GM12864 (cell line): Measurements from ENCODE around the gene ZPBP2.
"Not testable (repeated sequence)": the region's sequence is repeated elsewhere in the genome, so short reads cannot be mapped to it uniquely, and the experiment has no call there.

Experiments
- DNase-seq: peaks from one replicate; pipeline ENCODE4 v3.0.0-alpha.2; 2011; ENCODE audit warnings: low read depth
- H3K4me3 ChIP-seq: 2 replicates; pipeline ENCODE4 v1.5.1; 2011; ENCODE audit warnings: mild to moderate bottlenecking, low read depth, low read length, control low read depth
- TF ChIP-seq, protein P1 (sequence below): IDR thresholded peaks from 2 replicates; pipeline ENCODE4 v1.5.1; 2011; ENCODE audit warnings: low read depth, mild to moderate bottlenecking, moderate library complexity, low read length, control low read depth, inconsistent platforms; ENCODE audit errors: missing control alignments

Gene ZPBP2

DNA sequence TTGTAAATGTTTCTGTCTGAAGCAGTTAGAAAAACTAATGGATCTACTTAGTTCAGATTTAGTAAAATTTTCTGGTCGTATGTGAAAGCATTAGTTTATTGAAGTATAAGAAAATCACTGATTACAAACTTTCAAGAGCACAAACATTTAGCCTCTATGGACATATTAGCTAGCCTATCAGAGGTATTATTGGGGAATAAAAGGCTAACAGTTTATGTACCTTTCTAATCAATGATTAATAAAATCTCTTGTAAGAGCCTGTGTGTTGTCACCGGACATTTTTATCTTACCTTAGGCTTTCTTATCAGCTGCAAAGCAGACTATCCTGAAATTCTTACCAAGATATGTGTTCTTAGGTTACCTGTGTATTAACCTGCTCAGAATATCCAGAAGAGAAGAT, 21.2 kb downstream of the ZPBP2 start:
- no peak overlapping the region for H3K4me3 ChIP-seq
- no peak for DNase-seq
- TF ChIP-seq, protein P1, sequence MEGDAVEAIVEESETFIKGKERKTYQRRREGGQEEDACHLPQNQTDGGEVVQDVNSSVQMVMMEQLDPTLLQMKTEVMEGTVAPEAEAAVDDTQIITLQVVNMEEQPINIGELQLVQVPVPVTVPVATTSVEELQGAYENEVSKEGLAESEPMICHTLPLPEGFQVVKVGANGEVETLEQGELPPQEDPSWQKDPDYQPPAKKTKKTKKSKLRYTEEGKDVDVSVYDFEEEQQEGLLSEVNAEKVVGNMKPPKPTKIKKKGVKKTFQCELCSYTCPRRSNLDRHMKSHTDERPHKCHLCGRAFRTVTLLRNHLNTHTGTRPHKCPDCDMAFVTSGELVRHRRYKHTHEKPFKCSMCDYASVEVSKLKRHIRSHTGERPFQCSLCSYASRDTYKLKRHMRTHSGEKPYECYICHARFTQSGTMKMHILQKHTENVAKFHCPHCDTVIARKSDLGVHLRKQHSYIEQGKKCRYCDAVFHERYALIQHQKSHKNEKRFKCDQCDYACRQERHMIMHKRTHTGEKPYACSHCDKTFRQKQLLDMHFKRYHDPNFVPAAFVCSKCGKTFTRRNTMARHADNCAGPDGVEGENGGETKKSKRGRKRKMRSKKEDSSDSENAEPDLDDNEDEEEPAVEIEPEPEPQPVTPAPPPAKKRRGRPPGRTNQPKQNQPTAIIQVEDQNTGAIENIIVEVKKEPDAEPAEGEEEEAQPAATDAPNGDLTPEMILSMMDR, result no peak

DNA sequence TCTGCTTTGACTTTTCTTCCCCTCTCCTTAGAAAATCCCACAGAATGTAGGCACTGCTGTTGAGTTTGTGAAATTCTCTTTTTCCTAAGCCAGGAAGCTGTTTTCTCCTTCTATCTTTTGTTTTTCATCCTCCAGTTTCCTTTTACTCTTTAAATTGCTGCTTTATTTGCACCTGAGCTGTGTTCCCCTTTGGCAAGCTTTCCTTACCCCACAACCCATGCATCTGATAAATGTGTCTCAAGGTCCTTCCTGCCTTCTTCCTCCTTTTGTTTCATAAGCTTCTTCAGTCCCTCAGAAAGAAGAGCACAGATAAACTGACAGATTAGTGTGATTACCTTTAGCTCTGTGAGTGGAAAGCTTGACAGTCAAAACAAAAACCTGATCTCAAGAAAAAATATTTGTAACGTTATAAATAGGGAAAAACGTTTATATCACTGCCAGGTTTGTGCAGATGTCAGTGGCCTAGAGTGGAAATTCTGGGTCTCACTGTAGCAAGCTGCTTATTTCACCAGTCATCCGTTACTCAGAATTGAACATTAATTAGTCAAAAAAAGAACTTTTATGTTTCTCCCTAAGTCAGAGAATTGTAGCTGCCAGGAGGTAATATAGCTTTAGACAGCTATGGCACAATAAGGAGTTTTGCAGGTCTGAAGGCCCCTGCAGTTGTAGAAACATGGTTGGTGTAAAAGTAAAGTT, 26.8 kb downstream of the ZPBP2 start:
- no peak overlapping the region for H3K4me3 ChIP-seq
- no peak for DNase-seq
- TF ChIP-seq, protein P1, result no peak

DNA sequence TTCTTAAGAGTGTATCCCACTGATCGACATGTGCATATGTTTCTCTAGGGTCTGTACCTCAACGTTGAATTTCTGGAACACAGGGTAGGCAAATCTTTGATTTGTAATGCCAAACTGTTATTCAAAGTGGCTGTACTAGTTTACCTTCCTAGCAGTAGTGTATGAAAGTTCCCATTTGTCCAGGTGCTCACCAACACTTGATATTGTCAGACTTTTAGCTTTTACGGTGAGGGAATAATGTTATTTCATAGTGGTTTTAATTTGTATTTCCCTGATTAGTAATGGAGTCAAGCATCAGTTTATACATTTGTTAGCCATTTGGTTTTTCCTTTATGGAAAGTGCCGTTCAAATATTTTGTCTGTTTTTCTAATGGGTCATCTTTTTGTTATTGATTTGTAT, 30.1 kb downstream of the ZPBP2 start:
- DNase-seq, result no peak
- H3K4me3 ChIP-seq, result no peak overlapping the region
- TF ChIP-seq, protein P1, result no peak

DNA sequence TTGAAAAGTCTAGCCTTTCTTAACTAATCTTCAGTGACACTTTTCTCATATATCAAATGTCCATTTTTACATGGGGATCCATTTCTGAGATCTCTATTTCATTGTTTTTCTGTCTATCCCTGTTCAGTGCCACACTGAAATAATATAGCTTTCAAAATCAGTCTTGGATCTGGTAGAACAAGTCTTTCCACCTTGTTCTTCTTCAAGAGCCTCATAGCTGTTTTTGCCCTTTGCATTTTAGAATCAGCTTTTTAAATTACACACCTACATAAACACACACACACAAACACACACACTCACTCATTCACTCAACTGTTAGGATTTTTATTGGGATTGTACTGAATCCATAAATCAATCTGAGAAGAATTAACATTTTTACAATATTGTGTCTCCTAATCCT, 31.2 kb downstream of the ZPBP2 start:
- TF ChIP-seq, protein P1, result no peak
- H3K4me3 ChIP-seq, result no peak overlapping the region
- no peak for DNase-seq

DNA sequence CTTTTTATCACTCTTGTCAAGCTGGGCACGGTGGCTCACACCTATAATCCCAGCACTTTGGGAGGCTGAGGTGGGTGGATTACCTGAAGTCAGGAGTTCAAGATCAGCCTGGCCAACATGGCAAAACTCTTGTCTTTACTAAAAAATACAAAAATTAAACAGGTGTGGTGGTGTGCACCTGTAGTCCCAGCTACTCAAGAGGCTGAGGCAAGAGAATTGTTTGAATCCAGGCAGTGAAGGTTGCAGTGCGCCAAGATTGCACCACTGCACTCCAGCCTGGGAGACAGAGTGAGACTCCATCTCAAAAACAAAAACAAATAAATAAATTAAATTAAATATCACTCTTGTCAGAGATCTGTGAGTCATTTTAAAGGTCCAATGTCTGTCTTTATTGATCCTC, 34.0 kb downstream of the ZPBP2 start:
- DNase-seq, H3K4me3 ChIP-seq: not testable (repeated sequence)

DNA sequence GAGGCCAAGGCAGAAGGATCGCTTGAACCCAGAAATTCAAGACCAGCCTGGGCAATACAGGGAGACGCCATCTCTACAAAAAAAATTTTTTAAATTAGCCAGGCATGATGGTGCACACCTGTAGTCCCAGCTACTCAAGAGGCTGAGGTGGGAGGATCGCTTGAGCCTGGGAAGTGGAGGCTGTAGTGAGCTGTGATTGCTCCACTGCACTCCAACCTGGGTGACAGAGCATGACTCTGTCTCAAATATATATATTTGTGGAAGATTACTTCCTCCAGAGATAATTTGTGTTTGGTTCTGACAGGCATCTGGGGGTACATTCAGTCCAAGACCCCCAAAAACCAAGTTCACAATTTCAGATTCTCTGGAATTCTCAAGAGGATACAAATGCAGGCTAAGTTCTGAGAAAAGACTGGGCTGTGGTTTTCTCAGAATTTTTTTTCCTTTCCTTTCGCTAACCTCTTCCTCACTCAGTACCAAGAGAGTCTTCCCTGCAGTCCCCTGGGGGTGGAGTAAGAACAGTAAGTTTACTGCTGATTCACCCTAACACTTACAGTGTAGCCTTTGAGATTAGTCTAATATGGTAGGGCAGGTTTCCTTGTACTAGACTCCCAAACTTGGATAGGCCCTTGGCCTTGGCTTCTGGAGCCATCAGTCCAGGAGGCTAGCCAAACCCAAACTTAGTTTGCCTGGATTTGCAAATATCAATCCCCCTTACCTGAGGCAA, 35.3 kb downstream of the ZPBP2 start:
- DNase-seq, result no peak
- TF ChIP-seq, protein P1, result no peak
- H3K4me3 ChIP-seq, result no peak overlapping the region

DNA sequence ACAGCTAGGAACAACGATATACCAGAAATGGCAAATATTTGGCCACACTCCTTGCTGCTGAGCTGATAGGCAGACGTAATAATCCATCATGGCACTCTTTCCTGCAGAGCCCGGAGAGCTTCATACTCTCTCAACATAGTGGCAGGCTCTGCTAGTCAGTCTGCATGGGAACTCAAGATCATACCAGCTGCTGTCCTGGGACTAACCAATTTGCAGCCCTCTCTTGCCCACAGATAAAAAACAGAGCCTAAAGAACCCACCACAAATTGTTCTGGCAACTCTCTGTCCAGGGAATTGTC, 36.9 kb downstream of the ZPBP2 start:
- DNase-seq, result no peak
- no peak overlapping the region for H3K4me3 ChIP-seq
- TF ChIP-seq, protein P1, result no peak
